HS-27A (cell line): Measurements from ENCODE around the gene INCENP.

Experiments used
- DNase-seq: peaks from one replicate; pipeline ENCODE4 v3.0.0-alpha.2; 2012; ENCODE audit warnings: low read depth, missing footprints

Gene INCENP

GRCh38 chr11:62124186-62125113 lies 639 bp downstream of the INCENP start:
- DNase-seq: no peak

GRCh38 chr11:62125316-62125715 lies 1.5 kb downstream of the INCENP start:
- DNase-seq: no peak

- DNase-seq: no peak
These were observed 2.1 kb downstream of the INCENP start for GRCh38 chr11:62125881-62126280.

- DNase-seq: no peak
These were observed 3.6 kb downstream of the INCENP start for GRCh38 chr11:62127426-62127825.

DNA sequence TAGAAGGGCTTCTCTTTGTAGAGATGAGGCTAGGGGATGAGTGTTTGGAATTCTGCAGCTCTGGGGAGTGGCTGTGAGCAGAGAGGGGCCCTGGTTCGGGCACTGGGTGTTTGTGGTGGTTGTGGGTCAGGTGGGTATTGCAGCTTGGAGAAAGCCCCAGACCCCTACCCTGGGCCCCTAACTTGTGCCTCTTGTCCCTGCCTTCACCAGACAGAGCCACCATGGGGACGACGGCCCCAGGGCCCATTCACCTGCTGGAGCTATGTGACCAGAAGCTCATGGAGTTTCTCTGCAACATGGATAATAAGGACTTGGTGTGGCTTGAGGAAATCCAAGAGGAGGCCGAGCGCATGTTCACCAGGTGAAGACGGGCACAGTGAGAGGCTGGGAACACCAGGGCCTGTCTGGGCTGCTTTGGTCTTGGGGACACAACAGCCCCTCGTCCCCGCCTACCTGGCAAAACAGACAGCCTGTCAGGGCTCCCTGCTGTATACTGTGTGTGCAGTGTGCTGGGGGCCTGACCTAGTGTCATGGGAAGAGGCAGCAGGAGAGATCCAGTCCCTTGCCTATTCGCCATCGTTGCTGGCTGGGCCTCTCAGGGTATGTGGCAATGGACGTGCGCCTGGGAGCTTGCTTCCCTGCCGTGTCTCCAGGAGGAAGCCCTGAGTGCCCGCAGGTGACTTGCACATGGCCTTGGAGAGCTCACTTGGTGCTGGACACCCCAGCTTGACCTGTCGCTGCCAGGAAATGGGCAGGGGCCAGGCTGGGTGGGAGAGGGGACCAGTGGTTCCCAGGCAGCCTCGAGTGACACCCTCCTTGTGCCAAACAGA lies 4.3 kb downstream of the INCENP start:
- DNase-seq: no peak

DNA sequence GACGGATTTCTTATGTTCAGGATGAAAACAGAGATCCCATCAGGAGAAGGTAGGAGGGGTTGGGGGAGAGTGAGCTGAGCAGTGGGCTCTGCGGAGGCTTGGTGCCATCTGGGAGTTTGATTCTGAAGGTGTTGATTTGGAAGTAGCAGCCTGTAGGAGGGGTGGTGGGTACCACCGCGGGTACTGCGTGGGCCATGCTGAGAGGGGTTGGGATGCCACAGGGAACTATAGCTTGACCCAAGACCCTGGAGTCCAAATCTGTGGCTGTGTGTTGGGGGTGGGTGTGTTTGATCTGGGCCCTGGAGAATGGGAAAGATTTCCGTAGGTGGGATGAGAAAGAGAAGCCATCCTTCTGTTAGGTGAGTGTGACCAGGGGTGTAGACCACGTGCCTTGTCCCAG lies 5.0 kb downstream of the INCENP start:
- no peak for DNase-seq

GRCh38 chr11:62129590-62130282 lies 5.9 kb downstream of the INCENP start:
- DNase-seq: no peak

DNA sequence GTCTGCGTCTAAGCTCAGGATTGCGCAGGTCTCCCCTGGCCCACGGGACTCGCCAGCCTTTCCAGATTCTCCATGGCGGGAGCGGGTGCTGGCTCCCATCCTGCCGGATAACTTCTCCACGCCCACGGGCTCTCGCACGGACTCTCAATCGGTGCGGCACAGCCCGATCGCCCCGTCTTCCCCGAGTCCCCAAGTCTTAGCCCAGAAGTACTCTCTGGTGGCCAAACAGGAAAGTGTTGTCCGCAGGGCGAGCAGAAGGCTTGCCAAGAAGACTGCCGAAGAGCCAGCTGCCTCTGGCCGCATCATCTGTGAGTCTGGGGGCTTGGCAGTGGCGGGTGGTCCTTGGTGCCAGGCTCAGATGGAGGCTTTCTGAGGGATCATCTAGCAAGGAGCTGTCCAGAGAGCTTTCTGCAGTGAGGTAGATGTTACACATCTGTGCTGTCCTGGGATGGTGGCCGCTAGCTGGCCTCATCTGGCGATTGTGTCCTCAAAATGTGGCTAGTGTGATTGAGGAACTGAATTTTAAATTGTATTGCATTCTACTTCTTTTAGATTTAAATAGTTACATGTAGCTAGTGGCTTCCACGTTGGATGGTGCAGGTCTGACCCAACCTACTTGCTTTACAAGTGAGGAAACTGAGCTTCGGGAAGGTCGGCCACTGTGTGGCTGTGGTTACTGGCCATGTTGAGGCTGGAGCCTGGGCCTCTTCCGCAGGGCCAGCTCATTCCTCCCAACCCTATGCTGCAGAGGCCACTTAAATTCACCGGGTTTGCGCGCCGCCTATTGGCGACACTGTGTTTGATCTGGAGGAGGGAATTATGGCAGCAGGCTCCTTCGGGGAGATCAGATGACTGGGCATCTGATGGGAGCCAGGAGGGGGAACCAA lies 6.7 kb downstream of the INCENP start:
- DNase-seq: no peak

- no peak for DNase-seq
These were observed 7.3 kb downstream of the INCENP start for GRCh38 chr11:62131170-62131464.

GRCh38 chr11:62132191-62132590 lies 8.4 kb downstream of the INCENP start:
- DNase-seq: no peak

- DNase-seq: no peak
These were observed 9.0 kb downstream of the INCENP start for GRCh38 chr11:62132689-62133293.

DNA sequence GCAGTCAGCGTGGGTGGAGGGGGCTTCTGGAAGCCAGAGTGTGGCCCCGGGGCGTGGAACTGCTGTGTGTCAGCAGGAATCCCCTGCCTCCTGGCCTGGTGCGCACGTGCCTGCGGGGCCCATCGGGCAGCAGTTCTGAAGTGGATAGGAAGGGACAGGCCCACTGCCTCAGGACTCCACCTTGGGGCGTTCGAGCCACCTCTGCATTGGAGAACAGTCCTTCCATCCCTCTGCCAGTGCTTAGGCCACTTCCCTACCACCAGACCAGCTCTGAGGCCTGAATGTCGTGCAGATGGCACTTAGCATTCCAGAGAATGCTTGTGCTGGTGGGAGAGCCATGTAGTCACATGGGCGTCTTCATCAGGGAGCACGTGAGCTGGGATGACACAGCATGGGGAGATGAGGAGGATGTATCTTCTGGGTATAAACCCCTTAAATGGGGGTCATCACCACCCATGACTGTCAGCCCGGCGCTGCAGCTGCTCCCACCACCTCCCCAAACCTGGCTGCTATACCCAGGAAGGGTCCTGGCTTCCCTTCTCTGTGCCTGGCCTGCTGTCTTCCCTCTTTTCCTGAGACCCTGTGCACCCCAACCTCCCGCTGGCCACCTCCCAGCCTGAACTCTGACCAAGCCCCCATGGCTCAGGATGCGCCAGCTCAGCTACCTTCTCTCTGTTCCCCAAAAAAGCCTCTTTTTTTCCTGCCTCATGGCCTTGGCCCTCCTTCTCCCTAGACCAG lies 9.7 kb downstream of the INCENP start:
- DNase-seq: no peak

DNA sequence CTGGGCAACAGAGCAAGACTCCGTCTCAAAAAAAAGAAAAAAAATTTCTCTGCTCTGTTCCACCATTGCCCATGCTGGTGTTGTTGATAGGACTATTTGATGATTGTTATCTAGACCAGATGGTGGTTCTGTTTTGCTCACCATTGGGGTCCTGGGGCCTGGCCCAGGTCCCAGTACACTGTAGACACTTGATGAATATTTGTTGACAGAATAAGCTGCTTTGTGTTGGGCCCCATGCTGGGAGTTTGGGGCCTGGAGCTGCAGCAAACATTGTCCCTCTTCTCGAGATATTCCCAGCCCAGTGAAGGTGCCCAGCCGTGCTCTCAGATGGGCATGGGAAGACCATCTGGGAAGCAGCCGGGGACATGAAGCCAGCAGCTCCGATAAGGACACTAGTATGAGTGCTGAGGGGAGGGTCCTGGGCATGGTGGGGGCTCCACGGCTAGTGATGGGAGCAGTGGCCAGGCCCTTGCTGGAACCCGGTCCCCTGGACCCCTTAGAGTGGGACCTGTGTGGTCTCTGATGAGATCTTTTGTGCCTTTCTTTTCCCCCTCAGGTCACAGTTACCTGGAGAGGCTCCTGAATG lies 13.6 kb downstream of the INCENP start:
- no peak for DNase-seq

GRCh38 chr11:62137881-62138629 lies 14.2 kb downstream of the INCENP start:
- no peak for DNase-seq

DNA sequence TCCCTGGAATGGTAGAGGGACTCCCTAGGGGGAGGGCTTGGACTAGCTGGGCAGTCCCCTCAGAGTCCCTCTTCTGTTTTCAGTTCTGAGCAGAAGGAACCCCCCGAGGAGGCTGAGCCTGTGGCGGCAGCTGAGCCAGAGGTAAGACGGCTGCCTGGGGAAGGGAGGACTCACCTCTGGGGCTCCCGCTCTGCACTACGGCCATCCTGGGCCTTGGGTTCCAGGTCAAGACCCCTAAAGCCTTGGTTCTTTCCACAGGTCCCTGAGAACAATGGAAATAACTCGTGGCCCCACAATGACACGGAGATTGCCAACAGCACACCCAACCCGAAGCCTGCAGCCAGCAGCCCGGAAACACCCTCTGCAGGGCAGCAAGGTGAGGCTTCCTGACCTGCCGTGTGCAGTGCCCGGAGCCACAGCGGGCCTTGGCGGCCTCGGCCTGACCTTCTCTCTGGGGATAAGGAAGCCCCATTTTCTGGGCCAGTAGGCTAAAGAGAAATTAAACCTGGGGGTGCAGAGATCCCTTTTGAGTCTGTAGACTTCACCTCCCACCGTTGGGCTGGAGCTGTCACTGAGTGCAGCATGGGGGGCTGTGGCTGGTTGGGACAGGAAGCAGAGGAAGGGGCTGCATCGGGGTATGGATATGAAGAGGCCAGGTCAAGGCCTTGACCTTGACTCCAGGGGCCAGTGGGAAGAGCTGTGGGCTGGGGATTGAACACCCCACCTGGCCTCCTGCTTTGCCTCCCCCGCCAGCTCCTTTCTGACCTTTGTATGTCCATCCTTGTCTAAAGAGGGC lies 15.0 kb downstream of the INCENP start:
- DNase-seq: no peak

DNA sequence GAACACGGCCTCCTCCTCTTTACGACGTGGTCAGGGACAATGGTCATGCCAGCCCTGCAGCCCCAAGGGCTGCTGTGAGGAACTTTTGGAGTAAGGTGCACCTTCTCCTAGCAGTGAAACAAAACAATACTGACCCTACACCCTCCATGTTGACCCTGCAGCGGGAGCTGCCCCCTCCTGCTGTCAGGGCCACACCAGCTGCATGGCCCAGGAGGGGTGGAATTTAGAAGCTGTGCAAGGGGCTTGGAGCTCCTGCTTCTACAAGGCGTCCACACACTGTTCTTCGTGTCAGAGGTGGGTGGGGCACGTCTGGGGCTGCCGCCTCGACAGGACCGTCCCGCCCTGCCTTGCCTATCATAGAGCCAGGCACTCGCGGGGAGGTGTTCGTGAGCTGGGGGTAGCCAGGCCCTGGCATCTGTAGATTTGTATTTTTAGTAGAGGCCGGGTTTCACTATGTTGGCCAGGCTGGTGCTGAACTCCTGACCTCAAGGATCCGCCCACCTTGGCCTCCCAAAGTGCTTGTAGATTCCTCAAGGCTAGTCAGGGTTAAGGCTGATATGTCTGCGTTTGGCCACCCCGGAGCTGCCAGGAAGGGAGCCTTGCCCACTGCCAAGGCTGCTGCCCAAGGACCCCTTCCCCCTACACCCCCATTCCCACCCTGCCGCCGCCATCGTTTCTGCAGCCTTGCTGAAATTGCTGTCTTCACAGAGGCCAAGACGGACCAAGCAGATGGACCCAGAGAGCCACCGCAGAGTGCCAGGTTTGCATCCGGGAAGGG lies 15.9 kb downstream of the INCENP start:
- no peak for DNase-seq

DNA sequence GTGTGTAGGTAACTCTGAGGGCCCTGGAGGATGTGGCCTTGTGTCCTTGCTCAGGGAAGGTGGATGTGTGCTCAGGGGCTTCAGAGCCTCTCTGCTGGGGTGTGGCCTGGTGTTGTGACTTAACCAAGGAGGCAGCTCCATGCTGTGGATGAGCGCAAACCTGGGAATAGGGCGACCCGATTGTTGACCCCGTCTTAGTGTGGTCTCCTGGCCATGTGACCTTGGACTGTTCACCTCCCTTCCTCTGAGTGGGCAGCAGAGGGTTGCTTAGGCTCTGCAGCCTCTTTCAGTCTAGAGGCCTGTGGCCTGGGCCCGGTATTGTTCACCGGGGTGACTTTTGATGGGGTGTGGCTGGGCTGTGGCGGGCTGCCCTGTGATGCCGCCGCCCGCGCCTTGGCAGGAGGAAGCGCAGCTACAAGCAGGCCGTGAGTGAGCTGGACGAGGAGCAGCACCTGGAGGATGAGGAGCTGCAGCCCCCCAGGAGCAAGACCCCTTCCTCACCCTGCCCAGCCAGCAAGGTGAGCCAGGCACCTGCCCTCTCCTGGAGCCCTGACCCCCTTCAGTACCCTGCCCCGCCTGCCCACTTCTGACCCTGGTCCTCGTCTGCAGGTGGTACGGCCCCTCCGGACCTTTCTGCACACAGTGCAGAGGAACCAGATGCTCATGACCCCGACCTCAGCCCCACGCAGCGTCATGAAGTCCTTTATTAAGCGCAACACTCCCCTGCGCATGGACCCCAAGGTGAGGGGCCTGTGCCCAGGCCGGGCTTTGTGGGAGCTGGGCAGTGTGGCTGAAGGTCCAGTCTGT lies 16.7 kb downstream of the INCENP start:
- no peak for DNase-seq
